Measurements from ENCODE around the gene C2CD3.

DNA sequence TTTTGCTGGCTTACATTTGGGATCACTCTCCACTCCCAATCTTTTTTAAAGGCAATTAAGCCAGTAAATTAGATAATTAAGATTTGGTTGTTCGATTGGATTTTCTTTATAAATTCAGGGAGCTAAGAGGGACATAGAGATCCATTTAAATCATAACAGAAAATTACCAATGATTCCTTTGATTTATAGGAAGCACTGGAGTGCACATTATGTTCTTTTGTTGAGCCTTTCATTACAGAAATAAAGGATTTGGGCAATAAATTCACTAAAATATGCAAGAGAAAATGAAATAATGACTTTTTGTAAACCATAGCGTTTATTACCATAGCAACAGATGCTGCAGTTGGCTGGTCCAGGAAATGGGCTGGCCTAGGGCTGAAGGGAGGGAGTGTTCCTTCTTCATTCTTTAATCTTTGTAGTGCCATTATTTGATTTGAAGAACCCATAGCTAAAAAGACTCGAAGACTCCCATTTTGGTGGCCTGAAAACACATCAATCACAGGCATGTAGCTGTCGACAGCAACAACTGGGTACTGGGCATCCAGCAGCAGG is 73.0 kb downstream of the C2CD3 start:
- TF ChIP-seq, protein P1, sequence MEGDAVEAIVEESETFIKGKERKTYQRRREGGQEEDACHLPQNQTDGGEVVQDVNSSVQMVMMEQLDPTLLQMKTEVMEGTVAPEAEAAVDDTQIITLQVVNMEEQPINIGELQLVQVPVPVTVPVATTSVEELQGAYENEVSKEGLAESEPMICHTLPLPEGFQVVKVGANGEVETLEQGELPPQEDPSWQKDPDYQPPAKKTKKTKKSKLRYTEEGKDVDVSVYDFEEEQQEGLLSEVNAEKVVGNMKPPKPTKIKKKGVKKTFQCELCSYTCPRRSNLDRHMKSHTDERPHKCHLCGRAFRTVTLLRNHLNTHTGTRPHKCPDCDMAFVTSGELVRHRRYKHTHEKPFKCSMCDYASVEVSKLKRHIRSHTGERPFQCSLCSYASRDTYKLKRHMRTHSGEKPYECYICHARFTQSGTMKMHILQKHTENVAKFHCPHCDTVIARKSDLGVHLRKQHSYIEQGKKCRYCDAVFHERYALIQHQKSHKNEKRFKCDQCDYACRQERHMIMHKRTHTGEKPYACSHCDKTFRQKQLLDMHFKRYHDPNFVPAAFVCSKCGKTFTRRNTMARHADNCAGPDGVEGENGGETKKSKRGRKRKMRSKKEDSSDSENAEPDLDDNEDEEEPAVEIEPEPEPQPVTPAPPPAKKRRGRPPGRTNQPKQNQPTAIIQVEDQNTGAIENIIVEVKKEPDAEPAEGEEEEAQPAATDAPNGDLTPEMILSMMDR (IDR thresholded peaks at IDR 0.05; ENCODE audit: low read depth, low read length) = no peak
- no peak for TF ChIP-seq EZH2phosphoT487 (IDR thresholded peaks at IDR 0.05; ENCODE audit: low read depth)
